Measurements from ENCODE around the gene SETD2. TPM values are rescaled to one million over a fixed set of nuclear protein-coding genes. Genes with fewer than 3 reads are reported as not detected.
"Not testable (repeated sequence)": the region's sequence is repeated elsewhere in the genome, so short reads cannot be mapped to it uniquely, and the experiment has no call there.

SETD2 gene
- total RNA-seq, 1 experiment from 2014 or later: 38.0 TPM

GRCh38 chr3:47140553-47140952 lies 23.4 kb downstream of the SETD2 start:
- intact Hi-C loops (cut with micrococcal nuclease); H3K27me3 Mint-ChIP-seq (ENCODE audit: insufficient read depth, unreplicated experiment); H3K36me3 Mint-ChIP-seq (ENCODE audit: insufficient read depth, unreplicated experiment); CTCF ChIA-PET; H3K27ac Mint-ChIP-seq (ENCODE audit: low read depth, unreplicated experiment); DNase-seq (ENCODE audit: unreplicated experiment); H3K4me3 Mint-ChIP-seq (ENCODE audit: unreplicated experiment); H3K9me3 Mint-ChIP-seq (ENCODE audit: unreplicated experiment); BruUV-seq (replicated peaks): not testable (repeated sequence)
- POLR2A ChIA-PET: interaction anchor here (0.7 to 2.6 kb wide), 3 partner anchors 12 to 1293 kb away, joined by 3 to 9 read pairs (median 9); partner anchors contain the start of gene SETD2
- H3K4me1 Mint-ChIP-seq (ENCODE audit: insufficient read depth, unreplicated experiment): peaks cover 20% of the 10 kb centered on the region

GRCh38 chr3:47134311-47134710 lies 29.6 kb downstream of the SETD2 start:
- DNase-seq (ENCODE audit: unreplicated experiment): no peak
- no peak for TF ChIP-seq CTCF (IDR thresholded peaks at IDR 0.05; ENCODE audit: unreplicated experiment)
- intact Hi-C loops (cut with micrococcal nuclease): no loop called here
- ChIA-PET POLR2A (interaction anchor here (0.6 to 0.9 kb wide), 3 partner anchors 10 to 29 kb away, joined by 3 to 7 read pairs (median 4); partner anchors contain the start of gene SETD2), CTCF (interaction anchor here (0.6 kb wide), 2 partner anchors 30 to 83 kb away, joined by 3 read pairs; no protein-coding TSS in a partner anchor)
- peaks cover 16% of the 10 kb centered on the region for H3K4me1 Mint-ChIP-seq (ENCODE audit: insufficient read depth, unreplicated experiment)
- no peak overlapping the region for H3K4me3 Mint-ChIP-seq (ENCODE audit: unreplicated experiment)
- no peaks in the 10 kb centered on the region for H3K27me3 Mint-ChIP-seq (ENCODE audit: insufficient read depth, unreplicated experiment)
- no TSS peak for BruUV-seq (replicated peaks)
- H3K27ac Mint-ChIP-seq (ENCODE audit: low read depth, unreplicated experiment): no peak overlapping the region
- peaks cover 6% of the 10 kb centered on the region for H3K9me3 Mint-ChIP-seq (ENCODE audit: unreplicated experiment)
- H3K36me3 Mint-ChIP-seq (ENCODE audit: insufficient read depth, unreplicated experiment): no peaks in the 10 kb centered on the region

- no peak for DNase-seq (ENCODE audit: unreplicated experiment)
- TF ChIP-seq CTCF (IDR thresholded peaks at IDR 0.05; ENCODE audit: unreplicated experiment): no peak
- Mint-ChIP-seq H3K4me1 (ENCODE audit: insufficient read depth, unreplicated experiment) (peaks cover 11% of the 10 kb centered on the region), H3K36me3 (ENCODE audit: insufficient read depth, unreplicated experiment) (no peaks in the 10 kb centered on the region), H3K27ac (ENCODE audit: low read depth, unreplicated experiment) (no peak overlapping the region), H3K4me3 (ENCODE audit: unreplicated experiment) (no peak overlapping the region), H3K9me3 (ENCODE audit: unreplicated experiment) (no peaks in the 10 kb centered on the region), H3K27me3 (ENCODE audit: insufficient read depth, unreplicated experiment) (no peaks in the 10 kb centered on the region)
- ChIA-PET POLR2A (interaction anchor here (0.7 kb wide), 1 partner anchor 13 kb away, joined by 3 read pairs; no protein-coding TSS in a partner anchor), CTCF (no interaction called here)
- intact Hi-C loops (cut with micrococcal nuclease): no loop called here
- BruUV-seq (replicated peaks): no TSS peak
These were observed 30.3 kb downstream of the SETD2 start for GRCh38 chr3:47133641-47134040.

GRCh38 chr3:47130557-47130956 lies 33.4 kb downstream of the SETD2 start:
- TF ChIP-seq CTCF (IDR thresholded peaks at IDR 0.05; ENCODE audit: unreplicated experiment): no peak
- Mint-ChIP-seq H3K36me3 (ENCODE audit: insufficient read depth, unreplicated experiment) (no peaks in the 10 kb centered on the region), H3K9me3 (ENCODE audit: unreplicated experiment) (no peaks in the 10 kb centered on the region), H3K27ac (ENCODE audit: low read depth, unreplicated experiment) (no peak overlapping the region), H3K27me3 (ENCODE audit: insufficient read depth, unreplicated experiment) (no peaks in the 10 kb centered on the region), H3K4me1 (ENCODE audit: insufficient read depth, unreplicated experiment) (peaks cover 7% of the 10 kb centered on the region), H3K4me3 (ENCODE audit: unreplicated experiment) (no peak overlapping the region)
- POLR2A ChIA-PET: interaction anchor here (1.3 kb wide), 1 partner anchor 34 kb away, joined by 5 read pairs; no protein-coding TSS in a partner anchor
- CTCF ChIA-PET: interaction anchor here (0.6 kb wide), 1 partner anchor 243 kb away, joined by 3 read pairs; no protein-coding TSS in a partner anchor
- no TSS peak for BruUV-seq (replicated peaks)
- intact Hi-C loops (cut with micrococcal nuclease): no loop called here
- no peak for DNase-seq (ENCODE audit: unreplicated experiment)
